A673 (cell line): ENCODE measurements around the gene ADAMTS12.

ENCODE experiments used
- EZH2 ChIP-seq: fragments of 200-600 bp; sonication (generic); IDR thresholded peaks from 2 replicates; pipeline ENCODE4 v1.6.1; 2017; ENCODE audit warnings: borderline replicate concordance, low read depth, mild to moderate bottlenecking, mixed read lengths, antibody characterized with exemption, low read length; ENCODE audit not compliant: poor library complexity, severe bottlenecking
- TF ChIP-seq, protein P1 (sequence below): fragments of 300-800, 200-600 bp; sonication (generic); conservative IDR thresholded peaks from 2 replicates; pipeline ENCODE4 v1.5.1; 2017; ENCODE audit warnings: low read depth, mild to moderate bottlenecking, antibody characterized with exemption, low read length, moderate library complexity, mixed read lengths

DNA sequence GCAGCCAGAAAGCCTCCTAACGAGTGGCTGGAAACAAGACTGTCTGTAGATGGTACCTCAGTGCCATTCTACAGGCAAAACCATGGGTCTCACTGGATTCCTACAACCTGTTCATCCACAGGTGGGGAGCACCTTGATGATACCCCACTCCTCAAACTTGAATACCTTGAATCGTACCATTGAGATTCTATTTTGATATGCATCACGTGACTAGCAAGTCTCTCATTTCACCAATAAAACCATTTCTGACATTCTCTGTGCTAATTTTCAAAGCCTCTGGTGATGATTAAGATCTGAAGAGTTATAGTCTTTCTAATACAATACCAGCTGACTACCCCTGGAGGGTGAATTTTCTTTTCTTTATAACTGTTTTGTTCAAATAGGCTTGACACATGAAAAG lies 188.9 kb downstream of the ADAMTS12 start:
- TF ChIP-seq, protein P1, sequence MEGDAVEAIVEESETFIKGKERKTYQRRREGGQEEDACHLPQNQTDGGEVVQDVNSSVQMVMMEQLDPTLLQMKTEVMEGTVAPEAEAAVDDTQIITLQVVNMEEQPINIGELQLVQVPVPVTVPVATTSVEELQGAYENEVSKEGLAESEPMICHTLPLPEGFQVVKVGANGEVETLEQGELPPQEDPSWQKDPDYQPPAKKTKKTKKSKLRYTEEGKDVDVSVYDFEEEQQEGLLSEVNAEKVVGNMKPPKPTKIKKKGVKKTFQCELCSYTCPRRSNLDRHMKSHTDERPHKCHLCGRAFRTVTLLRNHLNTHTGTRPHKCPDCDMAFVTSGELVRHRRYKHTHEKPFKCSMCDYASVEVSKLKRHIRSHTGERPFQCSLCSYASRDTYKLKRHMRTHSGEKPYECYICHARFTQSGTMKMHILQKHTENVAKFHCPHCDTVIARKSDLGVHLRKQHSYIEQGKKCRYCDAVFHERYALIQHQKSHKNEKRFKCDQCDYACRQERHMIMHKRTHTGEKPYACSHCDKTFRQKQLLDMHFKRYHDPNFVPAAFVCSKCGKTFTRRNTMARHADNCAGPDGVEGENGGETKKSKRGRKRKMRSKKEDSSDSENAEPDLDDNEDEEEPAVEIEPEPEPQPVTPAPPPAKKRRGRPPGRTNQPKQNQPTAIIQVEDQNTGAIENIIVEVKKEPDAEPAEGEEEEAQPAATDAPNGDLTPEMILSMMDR, result no peak
- no peak for TF ChIP-seq EZH2
